ENCODE measurements around the gene ADM2. TPM values are rescaled to one million over a fixed set of nuclear protein-coding genes. Genes with fewer than 3 reads are reported as not detected.

The ADM2 gene
- total RNA-seq, 4 donors from 2014 or later, result 0.53 TPM; not detected in 3

- intact Hi-C loops (cut with DNase I; ENCODE audit: low total_unique reads) (loop anchor here (5.0 kb wide), 1 partner anchor 101 kb away; the partner anchor contains the start of gene ARSA), in situ Hi-C loops (cut with MboI; ENCODE audit: low sequenced_read_pairs in 4 of 4) (no loop called here)
- Histone ChIP-seq H3K4me3 (peak overlapping the region; percentile 68 to 91 (median 83)), H3K36me3 (peaks cover 0 to 25% of the 10 kb centered on the region in 2 donors), H3K9me3 (no peaks in the 10 kb centered on the region), H3K4me1 (peaks cover 13 to 26% of the 10 kb centered on the region in 2 donors), H3K27ac (peak overlapping the region; percentile 84 to 92 (median 88)), H3K27me3 (peaks cover 17 to 28% (median 25%) of the 10 kb centered on the region in 3 donors)
- TF ChIP-seq POLR2A (IDR thresholded peaks at IDR 0.05) (no peak), CTCF (IDR thresholded peaks at IDR 0.05 in 4 of 5, conservative IDR thresholded peaks at IDR 0.05 in 1 of 5) (peak; percentile 28 to 62 (median 47))
- ATAC-seq (peak; percentile 18 to 23), DNase-seq (peak in 1 of 2 donors; percentile 46)
These were observed 44.9 kb downstream of the ADM2 start for GRCh38 chr22:50526108-50526833.

- Histone ChIP-seq H3K27me3 (peaks cover 23 to 36% (median 34%) of the 10 kb centered on the region in 3 donors), H3K9me3 (no peaks in the 10 kb centered on the region), H3K36me3 (peaks cover 0 to 18% of the 10 kb centered on the region in 2 donors), H3K4me3 (peak overlapping the region; percentile 68 to 91 (median 83)), H3K27ac (peak overlapping the region; percentile 84 to 92 (median 88)), H3K4me1 (peaks cover 15 to 26% of the 10 kb centered on the region in 2 donors)
- TF ChIP-seq POLR2A (IDR thresholded peaks at IDR 0.05) (no peak), CTCF (IDR thresholded peaks at IDR 0.05 in 4 of 5, conservative IDR thresholded peaks at IDR 0.05 in 1 of 5) (no peak)
- DNase-seq (peak in 1 of 2 donors; percentile 45), ATAC-seq (no peak)
- in situ Hi-C loops (cut with MboI; ENCODE audit: low sequenced_read_pairs in 4 of 4), result no loop called here
- intact Hi-C loops (cut with DNase I; ENCODE audit: low total_unique reads), result loop anchor here (5.0 kb wide), 1 partner anchor 100 kb away; the partner anchor contains the start of gene ARSA
These were observed 45.8 kb downstream of the ADM2 start for GRCh38 chr22:50526834-50527801.

DNA sequence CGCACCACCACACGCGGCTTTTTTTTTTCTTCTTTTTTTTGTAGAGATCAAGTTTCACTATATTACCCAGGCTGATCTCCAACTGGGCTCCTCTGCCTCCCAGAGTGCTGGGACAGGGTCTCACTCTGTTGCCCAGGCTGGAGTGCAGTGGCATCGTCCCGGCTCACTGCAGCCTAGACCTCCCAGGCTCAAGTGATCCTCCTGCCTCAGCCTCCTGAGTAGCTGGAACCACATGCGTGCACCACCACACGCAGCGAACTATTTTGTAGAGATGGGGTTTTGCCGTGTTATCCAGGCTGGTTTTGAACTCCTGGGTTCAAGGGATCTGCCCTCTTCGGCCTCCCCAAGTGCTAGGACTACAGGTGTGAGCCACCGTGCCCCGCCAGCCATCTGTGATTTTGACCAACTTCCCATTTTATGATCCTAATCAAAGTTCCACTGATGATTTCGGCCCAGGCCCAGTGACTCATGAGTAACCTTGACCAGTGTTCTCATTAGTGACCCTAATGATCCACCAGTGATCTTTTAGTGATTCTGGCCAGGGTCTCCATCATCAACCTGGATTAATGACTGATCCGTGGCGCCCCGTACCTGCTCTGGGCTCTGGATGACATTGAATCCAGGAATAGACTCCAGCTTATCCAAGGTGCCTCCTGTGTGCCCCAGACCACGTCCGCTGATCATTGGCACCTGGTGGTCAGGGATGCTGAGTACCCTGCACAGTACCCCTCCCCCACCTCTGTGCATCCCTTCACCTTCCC lies 46.8 kb downstream of the ADM2 start:
- Histone ChIP-seq H3K27me3 (peaks cover 29 to 42% (median 41%) of the 10 kb centered on the region in 3 donors), H3K36me3 (peaks cover 0 to 8% of the 10 kb centered on the region in 2 donors), H3K9me3 (no peaks in the 10 kb centered on the region), H3K4me1 (peaks cover 20 to 30% of the 10 kb centered on the region in 2 donors), H3K4me3 (no peak overlapping the region), H3K27ac (peak overlapping the region in 2 of 4 donors; percentile 8 to 79)
- no peak for DNase-seq
- intact Hi-C loops (cut with DNase I; ENCODE audit: low total_unique reads), result loop anchor here (5.0 kb wide), 1 partner anchor 99 kb away; the partner anchor contains the start of gene ARSA
- TF ChIP-seq CTCF (IDR thresholded peaks at IDR 0.05 in 4 of 5, conservative IDR thresholded peaks at IDR 0.05 in 1 of 5), result no peak
- in situ Hi-C loops (cut with MboI; ENCODE audit: low sequenced_read_pairs in 4 of 4), result no loop called here
- no peak for ATAC-seq
